HepG2 (cell line): ENCODE data around the gene PDSS2. TPM values are rescaled to one million over a fixed set of nuclear protein-coding genes. Genes with fewer than 3 reads are reported as not detected.

Source experiments
- ATAC-seq: fragments of 200-7000 bp; cut with Tn5 transposase; 3 replicates; pipeline ENCODE4 v1.9.1; 2020; ENCODE audit warnings: mild to moderate bottlenecking, moderate library complexity
- BruUV-seq: library from RNA; stranded (reverse); fragments of 400-500 nt; replicated peaks from 2 replicates; lab custom pipeline; 2021; lab: Mats Ljungman, UMichigan
- CTCF ChIA-PET: fragments of 300-600 bp; formaldehyde crosslinking; extraction: SDS; loops from one replicate; lab custom pipeline; 2021; ENCODE audit warnings: low total read pairs, inconsistent platforms, low intra/inter-chr PET ratio; lab: Yijun Ruan, JAX
- POLR2A ChIA-PET: fragments of 350-600 bp; sonication (Branson Sonifier 250); formaldehyde crosslinking; loops from one replicate; lab custom pipeline; 2020; ENCODE audit warnings: antibody characterized with exemption, inconsistent platforms; lab: Yijun Ruan, JAX
- DNase-seq: peaks from one replicate; pipeline ENCODE4 v3.0.0-alpha.2; 2015; ENCODE audit warnings: low spot score
- FAIRE-seq: peaks from 3 replicates; lab custom pipeline; 2011; peaks lifted over from hg19 to GRCh38; lab: Jason Lieb, UNC
- H2AFZ ChIP-seq: one replicate; pipeline ENCODE4 v1.6.1; 2011; ENCODE audit warnings: low read length, inconsistent platforms
- H3K27ac ChIP-seq: fragments of 300-600 bp; 3 replicates; pipeline ENCODE4 v1.8.0; 2011; ENCODE audit warnings: mixed run types, mild to moderate bottlenecking, mixed read lengths, low read length, inconsistent platforms; ENCODE audit not compliant: insufficient read depth; ENCODE audit errors: extremely low read length
- H3K27me3 ChIP-seq, 2 experiments: fragments of 200-600 bp in 1 of 2; 2 replicates in 1 of 2; 3 replicates in 1 of 2; pipeline versions ENCODE4 v1.6.0 to v1.8.0; 2011; ENCODE audit warnings: low read length in 2 of 2, mild to moderate bottlenecking in 2 of 2, moderate library complexity in 2 of 2, inconsistent platforms in 1 of 2; ENCODE audit not compliant: insufficient read depth in 2 of 2, control insufficient read depth in 1 of 2
- H3K36me3 ChIP-seq, 2 experiments: fragments of 200-600 bp in 1 of 2; replicated peaks in 1 of 2; 2 replicates in 1 of 2; 3 replicates in 1 of 2; pipeline versions ENCODE4 v1.5.1 to v1.8.0; 2011; ENCODE audit warnings: low read length in 2 of 2, inconsistent platforms in 1 of 2; ENCODE audit not compliant: insufficient read depth in 2 of 2, control insufficient read depth in 1 of 2
- H3K4me1 ChIP-seq: 2 replicates; pipeline ENCODE4 v1.5.1; 2012; ENCODE audit warnings: low read length, inconsistent platforms; ENCODE audit not compliant: insufficient read depth
- H3K4me2 ChIP-seq: 2 replicates; pipeline ENCODE4 v1.6.0; 2011; ENCODE audit warnings: low read depth, low read length, inconsistent platforms
- H3K4me3 ChIP-seq, 3 experiments: fragments of 200-600 bp in 1 of 3; sonication (generic), shearing (Covaris generic) in 1 of 3; replicated peaks in 1 of 3; 2 replicates each; pipeline ENCODE4 v1.5.1; 2011 to 2016; ENCODE audit warnings: low read length in 3 of 3, inconsistent platforms in 2 of 3, low read depth in 2 of 3, mild to moderate bottlenecking in 2 of 3, control low read depth in 1 of 3, mixed read lengths in 1 of 3; ENCODE audit not compliant: insufficient read depth in 1 of 3
- H3K79me2 ChIP-seq: one replicate; pipeline ENCODE4 v1.6.1; 2011; ENCODE audit warnings: low read length, inconsistent platforms; ENCODE audit not compliant: insufficient read depth
- H3K9ac ChIP-seq: 2 replicates; pipeline ENCODE4 v1.6.0; 2011; ENCODE audit warnings: mild to moderate bottlenecking, low read depth, low read length, inconsistent platforms; ENCODE audit not compliant: insufficient read depth
- H3K9me3 ChIP-seq: 2 replicates; pipeline ENCODE4 v1.5.1; 2012; ENCODE audit warnings: mild to moderate bottlenecking, low read length
- H4K20me1 ChIP-seq: 2 replicates; pipeline ENCODE4 v1.6.0; 2011; ENCODE audit warnings: inconsistent platforms, mild to moderate bottlenecking, low read length, moderate library complexity; ENCODE audit not compliant: insufficient read depth
- ATF1 ChIP-seq: IDR thresholded peaks from 2 replicates; pipeline ENCODE4 v1.6.1; 2016; ENCODE audit warnings: mild to moderate bottlenecking, control low read depth
- EHMT2 ChIP-seq: fragments of 200-600 bp; sonication (generic); IDR thresholded peaks from 2 replicates; pipeline ENCODE4 v1.7.0; 2017; ENCODE audit warnings: antibody characterized with exemption, low read depth, low read length, borderline replicate concordance
- KLF15 ChIP-seq: sonication (generic); formaldehyde crosslinking; IDR thresholded peaks from 2 replicates; pipeline ENCODE4 v1.8.1; 2023; ENCODE audit warnings: borderline replicate concordance, mild to moderate bottlenecking, inconsistent platforms, missing genetic modification reagents, mixed read lengths
- MAFK ChIP-seq, 2 experiments: IDR thresholded peaks in 1 of 2; conservative IDR thresholded peaks in 1 of 2; 2 replicates each; pipeline ENCODE4 v1.6.1; 2011; ENCODE audit warnings: improper control_type of control experiment in 2 of 2, low read length in 2 of 2
- MEIS1 ChIP-seq: sonication (generic); formaldehyde crosslinking; IDR thresholded peaks from 2 replicates; pipeline ENCODE4 v1.9.0; 2021; ENCODE audit warnings: mild to moderate bottlenecking, missing genetic modification reagents, moderate library complexity, borderline replicate concordance
- ZNF235 ChIP-seq: sonication (generic); formaldehyde crosslinking; IDR thresholded peaks from 2 replicates; pipeline ENCODE4 v1.8.1; 2023; ENCODE audit warnings: mild to moderate bottlenecking, missing genetic modification reagents, borderline replicate concordance
- ZNF556 ChIP-seq: sonication (generic); formaldehyde crosslinking; IDR thresholded peaks from 2 replicates; pipeline ENCODE4 v1.4.0; 2020; ENCODE audit warnings: mild to moderate bottlenecking, missing genetic modification reagents, borderline replicate concordance
- ZNF674 ChIP-seq: sonication (generic); formaldehyde crosslinking; IDR thresholded peaks from 2 replicates; pipeline ENCODE4 v1.5.0; 2020; ENCODE audit warnings: low read depth, mild to moderate bottlenecking, missing genetic modification reagents
- WGBS: methylation state at CpG from one replicate; pipeline ENCODE4 v1.1.6; 2017; ENCODE audit warnings: low lambda C conversion rate; 5-methylcytosine and 5-hydroxymethylcytosine counted together
- in situ Hi-C: cut with HindIII; loops from 2 replicates; pipeline ENCODE4 v1.10.0; 2017; ENCODE audit warnings: low pct_unique_long_range_greater_than_20kb; ENCODE audit not compliant: extremely low pct_ligation_motif_present
- intact Hi-C: fragments of 100-400 bp; cut with micrococcal nuclease; formaldehyde crosslinking; loops from one replicate; pipeline ENCODE4 v1.10.0; 2022; ENCODE audit not compliant: unreplicated experiment
- polyA plus RNA-seq, 8 experiments: library from polyadenylated mRNA; depleted of rRNA in 3 of 8; stranded (reverse) in 7 of 8; unstranded in 1 of 8; fragments of >200 nt; fragmentation: Illumina TruSeq in 4 of 8; extraction: Trizol in 4 of 8; gene quantifications; 2 replicates each; pipeline versions ENCODE4 v1.2.1 to v1.2.3, GENCODE V29; 2011 to 2016; ENCODE audit warnings: low read depth in 4 of 8, missing spikeins in 1 of 8, mixed read lengths in 1 of 8; ENCODE audit not compliant: insufficient read depth in 1 of 8
- total RNA-seq, 5 experiments: library from RNA; depleted of rRNA; stranded (reverse); fragments of >200 nt; fragmentation: Illumina TruSeq; extraction: Trizol; gene quantifications; 2 replicates each; pipeline ENCODE4 v1.2.3, GENCODE V29; 2016; ENCODE audit warnings: low read depth in 1 of 5
- TF ChIP-seq, protein P1 (sequence below): sonication (generic); formaldehyde crosslinking; IDR thresholded peaks from 2 replicates; pipeline ENCODE4 v1.5.0; 2020; ENCODE audit warnings: missing genetic modification reagents
- TF ChIP-seq, protein P2 (sequence below): sonication (generic); formaldehyde crosslinking; IDR thresholded peaks from 2 replicates; pipeline ENCODE4 v1.9.0; 2021; ENCODE audit warnings: missing genetic modification reagents, borderline replicate concordance
- TF ChIP-seq, protein P3 (sequence below): IDR thresholded peaks from 2 replicates; pipeline ENCODE4 v1.6.1; 2016; ENCODE audit warnings: missing biosample characterization, missing genetic modification reagents, low read depth

PDSS2 gene
- total and polyA plus RNA-seq, 2 of the 13 experiments (the other 11 are each of a cell fraction or from before 2014, with no cell fraction given), result 16.2 to 17.0 TPM

DNA sequence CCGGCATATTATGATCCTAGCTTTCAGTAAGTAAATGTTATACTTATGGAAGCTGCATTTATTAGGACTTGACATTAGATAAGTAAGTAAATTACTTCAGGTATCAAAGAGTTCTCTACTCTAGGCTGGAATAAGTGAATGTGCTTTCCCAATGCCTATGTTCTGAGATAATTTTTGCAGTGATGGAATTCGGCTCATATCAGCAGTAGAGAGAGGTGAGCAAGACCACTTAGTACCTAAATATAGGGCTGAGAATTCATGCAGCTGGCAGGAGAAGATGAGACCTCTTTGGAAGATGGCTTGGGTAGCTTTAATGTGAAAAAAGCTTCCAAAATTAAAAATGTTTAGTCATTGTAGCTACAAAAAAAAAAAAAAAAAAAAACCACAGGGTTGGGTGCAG, 330.8 kb downstream of the PDSS2 start:
- no TSS peak for BruUV-seq
- intact Hi-C loops, result no loop called here
- no peak for ATAC-seq
- in situ Hi-C loops, result no loop called here
- no peaks in the 10 kb centered on the region for H4K20me1 ChIP-seq
- no peak overlapping the region for H3K27ac ChIP-seq
- H3K4me2 ChIP-seq, result no peak overlapping the region
- TF ChIP-seq, protein P1, sequence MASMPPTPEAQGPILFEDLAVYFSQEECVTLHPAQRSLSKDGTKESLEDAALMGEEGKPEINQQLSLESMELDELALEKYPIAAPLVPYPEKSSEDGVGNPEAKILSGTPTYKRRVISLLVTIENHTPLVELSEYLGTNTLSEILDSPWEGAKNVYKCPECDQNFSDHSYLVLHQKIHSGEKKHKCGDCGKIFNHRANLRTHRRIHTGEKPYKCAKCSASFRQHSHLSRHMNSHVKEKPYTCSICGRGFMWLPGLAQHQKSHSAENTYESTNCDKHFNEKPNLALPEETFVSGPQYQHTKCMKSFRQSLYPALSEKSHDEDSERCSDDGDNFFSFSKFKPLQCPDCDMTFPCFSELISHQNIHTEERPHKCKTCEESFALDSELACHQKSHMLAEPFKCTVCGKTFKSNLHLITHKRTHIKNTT (CRISPR knock-in tag), result no peak
- TF ChIP-seq KLF15, result no peak
- no peak for TF ChIP-seq ZNF674 (CRISPR knock-in tag)
- TF ChIP-seq ATF1 (CRISPR knock-in tag), result no peak
- TF ChIP-seq EHMT2, result no peak
- TF ChIP-seq ZNF235 (CRISPR knock-in tag), result no peak
- TF ChIP-seq, protein P2, sequence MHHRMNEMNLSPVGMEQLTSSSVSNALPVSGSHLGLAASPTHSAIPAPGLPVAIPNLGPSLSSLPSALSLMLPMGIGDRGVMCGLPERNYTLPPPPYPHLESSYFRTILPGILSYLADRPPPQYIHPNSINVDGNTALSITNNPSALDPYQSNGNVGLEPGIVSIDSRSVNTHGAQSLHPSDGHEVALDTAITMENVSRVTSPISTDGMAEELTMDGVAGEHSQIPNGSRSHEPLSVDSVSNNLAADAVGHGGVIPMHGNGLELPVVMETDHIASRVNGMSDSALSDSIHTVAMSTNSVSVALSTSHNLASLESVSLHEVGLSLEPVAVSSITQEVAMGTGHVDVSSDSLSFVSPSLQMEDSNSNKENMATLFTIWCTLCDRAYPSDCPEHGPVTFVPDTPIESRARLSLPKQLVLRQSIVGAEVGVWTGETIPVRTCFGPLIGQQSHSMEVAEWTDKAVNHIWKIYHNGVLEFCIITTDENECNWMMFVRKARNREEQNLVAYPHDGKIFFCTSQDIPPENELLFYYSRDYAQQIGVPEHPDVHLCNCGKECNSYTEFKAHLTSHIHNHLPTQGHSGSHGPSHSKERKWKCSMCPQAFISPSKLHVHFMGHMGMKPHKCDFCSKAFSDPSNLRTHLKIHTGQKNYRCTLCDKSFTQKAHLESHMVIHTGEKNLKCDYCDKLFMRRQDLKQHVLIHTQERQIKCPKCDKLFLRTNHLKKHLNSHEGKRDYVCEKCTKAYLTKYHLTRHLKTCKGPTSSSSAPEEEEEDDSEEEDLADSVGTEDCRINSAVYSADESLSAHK (CRISPR knock-in tag), result no peak
- TF ChIP-seq, protein P3, sequence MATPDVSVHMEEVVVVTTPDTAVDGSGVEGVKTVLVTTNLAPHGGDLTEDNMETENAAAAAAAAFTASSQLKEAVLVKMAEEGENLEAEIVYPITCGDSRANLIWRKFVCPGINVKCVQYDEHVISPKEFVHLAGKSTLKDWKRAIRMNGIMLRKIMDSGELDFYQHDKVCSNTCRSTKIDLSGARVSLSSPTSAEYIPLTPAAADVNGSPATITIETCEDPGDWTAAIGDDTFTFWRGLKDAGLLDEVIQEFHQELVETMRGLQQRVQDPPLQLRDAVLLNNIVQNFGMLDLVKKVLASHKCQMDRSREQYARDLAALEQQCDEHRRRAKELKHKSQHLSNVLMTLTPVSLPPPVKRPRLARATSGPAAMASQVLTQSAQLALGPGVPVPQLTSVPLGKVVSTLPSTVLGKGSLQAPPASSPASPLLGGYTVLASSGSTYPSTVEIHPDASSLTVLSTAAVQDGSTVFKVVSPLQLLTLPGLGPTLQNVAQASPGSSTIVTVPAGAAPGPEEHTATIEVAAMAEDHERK (CRISPR knock-in tag), result no peak
- TF ChIP-seq ZNF556, result no peak
- TF ChIP-seq MAFK (conservative IDR thresholded peaks at IDR 0.05 in 1 of 2, IDR thresholded peaks at IDR 0.05 in 1 of 2; ENCODE audit: low read length in 2 of 2), result no peak
- TF ChIP-seq MEIS1 (CRISPR knock-in tag), result no peak
- FAIRE-seq, result no peak
- no peaks in the 10 kb centered on the region for H3K27me3 ChIP-seq
- H3K79me2 ChIP-seq, result no peaks in the 10 kb centered on the region
- H3K4me1 ChIP-seq, result peaks cover 42% of the 10 kb centered on the region
- ChIA-PET CTCF (no interaction called here), POLR2A (interaction anchor here (2.2 kb wide), 1 partner anchor 13 kb away, joined by 10 read pairs; the partner anchor contains the start of gene BEND3)
- no peaks in the 10 kb centered on the region for H3K9me3 ChIP-seq
- H2AFZ ChIP-seq, result no peak overlapping the region
- DNase-seq, result no peak
- no peak overlapping the region for H3K9ac ChIP-seq
- WGBS, result 76% methylated on average over 2 of the region's 2 CpGs
- H3K36me3 ChIP-seq, result no peaks in the 10 kb centered on the region
- no peak overlapping the region for H3K4me3 ChIP-seq
